ENCODE data around the gene MS4A12. TPM values are rescaled to one million over a fixed set of nuclear protein-coding genes. Genes with fewer than 3 reads are reported as not detected.

MS4A12 gene
- total RNA-seq, 2 experiments from 2014 or later: 1.8 TPM; not detected in 1

DNA sequence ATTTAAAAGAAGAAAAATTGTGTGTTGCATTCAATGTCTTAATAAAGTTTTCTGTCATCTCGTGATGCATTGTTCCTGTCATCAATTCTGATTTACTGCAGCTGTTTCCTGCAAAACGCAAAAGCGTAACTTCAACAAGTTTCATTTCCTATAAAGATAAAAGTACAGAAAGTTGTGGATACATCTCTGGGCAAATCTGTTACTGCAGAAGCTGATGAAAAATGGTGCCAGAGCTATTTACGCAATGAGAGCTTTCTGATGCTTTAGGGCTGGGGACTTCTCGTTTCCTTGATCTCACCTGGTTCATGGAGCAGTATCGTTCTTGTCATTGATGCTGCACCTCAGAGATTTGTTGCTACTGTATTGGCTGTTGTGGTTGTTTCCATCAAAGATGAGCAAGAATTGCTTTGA lies 15.5 kb upstream of the MS4A12 start:
- Histone ChIP-seq H3K27ac (ENCODE audit: low read depth, low read length, poor library complexity, severe bottlenecking) (peak overlapping the region; percentile 95), H3K4me2 (ENCODE audit: low read length) (peak overlapping the region; percentile 68)
- POLR2A ChIA-PET: interaction anchor here (0.6 to 5.8 kb wide), 11 partner anchors 9 to 437 kb away, joined by 3 to 123 read pairs (median 4); partner anchors contain the start of genes MS4A1 and TMEM109

GRCh38 chr11:60482361-60482760 lies 10.2 kb upstream of the MS4A12 start:
- Histone ChIP-seq H3K9me3 (ENCODE audit: low read length) (peaks cover 12% of the 10 kb centered on the region; the same call in 1 of the 2 replicates), H4K20me1 (ENCODE audit: insufficient read depth, low read length) (no peaks in the 10 kb centered on the region), H3K9me2 (ENCODE audit: insufficient read depth, low read length) (no peaks in the 10 kb centered on the region), H3K4me2 (ENCODE audit: low read length) (peak overlapping the region; percentile 41), H3K36me3 (ENCODE audit: insufficient read depth, low read length) (peaks cover 7% of the 10 kb centered on the region; the same call in 1 of the 2 replicates), H3K79me2 (ENCODE audit: insufficient read depth, low read depth, low read length) (no peaks in the 10 kb centered on the region), H3K27ac (ENCODE audit: low read depth, low read length, poor library complexity, severe bottlenecking) (peak overlapping the region; percentile 36), H3K4me3 (ENCODE audit: low read depth, low read length, poor library complexity, severe bottlenecking) (peak overlapping the region; percentile 2), H3K4me1 (ENCODE audit: insufficient read depth, low read length, poor library complexity, severe bottlenecking) (peaks cover 88% of the 10 kb centered on the region), H2AFZ (ENCODE audit: low read length) (peak overlapping the region; percentile 82)
- ChIA-PET CTCF (ENCODE audit: unreplicated experiment) (interaction anchor here (1.2 to 4.4 kb wide), 2 partner anchors 104 to 119 kb away, joined by 3 to 23 read pairs; partner anchors contain the start of gene MS4A7), POLR2A (interaction anchor here (0.7 to 4.4 kb wide), 7 partner anchors 14 to 133 kb away, joined by 3 to 69 read pairs (median 3); partner anchors contain the start of gene MS4A1)
- BruUV-seq (replicated peaks): no TSS peak
- no peak for TF ChIP-seq EZH2phosphoT487 (IDR thresholded peaks at IDR 0.05; ENCODE audit: borderline replicate concordance, low read depth, low read length)
- TF ChIP-seq, protein P1, sequence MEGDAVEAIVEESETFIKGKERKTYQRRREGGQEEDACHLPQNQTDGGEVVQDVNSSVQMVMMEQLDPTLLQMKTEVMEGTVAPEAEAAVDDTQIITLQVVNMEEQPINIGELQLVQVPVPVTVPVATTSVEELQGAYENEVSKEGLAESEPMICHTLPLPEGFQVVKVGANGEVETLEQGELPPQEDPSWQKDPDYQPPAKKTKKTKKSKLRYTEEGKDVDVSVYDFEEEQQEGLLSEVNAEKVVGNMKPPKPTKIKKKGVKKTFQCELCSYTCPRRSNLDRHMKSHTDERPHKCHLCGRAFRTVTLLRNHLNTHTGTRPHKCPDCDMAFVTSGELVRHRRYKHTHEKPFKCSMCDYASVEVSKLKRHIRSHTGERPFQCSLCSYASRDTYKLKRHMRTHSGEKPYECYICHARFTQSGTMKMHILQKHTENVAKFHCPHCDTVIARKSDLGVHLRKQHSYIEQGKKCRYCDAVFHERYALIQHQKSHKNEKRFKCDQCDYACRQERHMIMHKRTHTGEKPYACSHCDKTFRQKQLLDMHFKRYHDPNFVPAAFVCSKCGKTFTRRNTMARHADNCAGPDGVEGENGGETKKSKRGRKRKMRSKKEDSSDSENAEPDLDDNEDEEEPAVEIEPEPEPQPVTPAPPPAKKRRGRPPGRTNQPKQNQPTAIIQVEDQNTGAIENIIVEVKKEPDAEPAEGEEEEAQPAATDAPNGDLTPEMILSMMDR (conservative IDR thresholded peaks at IDR 0.05; ENCODE audit: low read length): no peak
- intact Hi-C loops (cut with micrococcal nuclease; ENCODE audit: unreplicated experiment): no loop called here
- peak; percentile 54 for DNase-seq (ENCODE audit: low spot score)

More for the DNA sequence above, 15.5 kb upstream of the MS4A12 start:
- Histone ChIP-seq H3K36me3 (ENCODE audit: insufficient read depth, low read length) (peaks cover 10% of the 10 kb centered on the region), H3K9me3 (ENCODE audit: low read length) (peaks cover 12% of the 10 kb centered on the region; the same call in 1 of the 2 replicates), H2AFZ (ENCODE audit: low read length) (peak overlapping the region; percentile 87; the same call in 1 of the 2 replicates), H3K79me2 (ENCODE audit: insufficient read depth, low read depth, low read length) (no peaks in the 10 kb centered on the region), H3K4me3 (ENCODE audit: low read depth, low read length, poor library complexity, severe bottlenecking) (peak overlapping the region; percentile 46), H3K9me2 (ENCODE audit: insufficient read depth, low read length) (no peaks in the 10 kb centered on the region), H3K4me1 (ENCODE audit: insufficient read depth, low read length, poor library complexity, severe bottlenecking) (peaks cover 59% of the 10 kb centered on the region), H4K20me1 (ENCODE audit: insufficient read depth, low read length) (no peaks in the 10 kb centered on the region)
- peak; percentile 94 for DNase-seq (ENCODE audit: low spot score)
- intact Hi-C loops (cut with micrococcal nuclease; ENCODE audit: unreplicated experiment): loop anchor here (1.0 to 2.0 kb wide), 2 partner anchors 22 to 114 kb away; partner anchors contain the start of gene MS4A1
- CTCF ChIA-PET (ENCODE audit: unreplicated experiment): interaction anchor here (1.5 to 1.7 kb wide), 2 partner anchors 20 to 113 kb away, joined by 7 to 8 read pairs; no protein-coding TSS in a partner anchor
- TF ChIP-seq, protein P1 (conservative IDR thresholded peaks at IDR 0.05; ENCODE audit: low read length): no peak
- TF ChIP-seq EZH2phosphoT487 (IDR thresholded peaks at IDR 0.05; ENCODE audit: borderline replicate concordance, low read depth, low read length): no peak
- BruUV-seq (replicated peaks): no TSS peak

DNA sequence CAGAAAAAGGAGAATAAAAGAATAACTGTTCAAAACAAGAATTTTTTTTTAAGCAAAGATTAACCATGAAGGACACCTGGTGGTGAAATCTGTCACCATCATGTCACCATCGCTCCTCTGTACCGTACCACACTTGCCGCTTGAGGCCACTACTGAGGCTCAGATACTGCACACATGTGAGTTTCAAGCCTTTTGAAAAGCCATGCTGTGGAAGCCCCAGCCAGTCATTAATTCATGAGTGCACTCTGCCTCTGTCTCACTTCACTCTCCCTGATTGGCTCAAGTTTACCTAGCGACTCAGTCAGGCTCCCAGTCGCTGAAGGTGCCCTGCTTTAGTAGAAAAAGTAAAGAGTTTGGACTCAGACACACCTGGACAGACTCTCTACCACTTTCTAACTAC lies 6.6 kb upstream of the MS4A12 start:
- ChIA-PET POLR2A (interaction anchor here (4.4 kb wide), 1 partner anchor 28 kb away, joined by 69 read pairs; the partner anchor contains the start of gene MS4A1), CTCF (ENCODE audit: unreplicated experiment) (interaction anchor here (4.4 kb wide), 1 partner anchor 123 kb away, joined by 23 read pairs; no protein-coding TSS in a partner anchor)
- no peaks in the 10 kb centered on the region for H3K9me2 ChIP-seq (ENCODE audit: insufficient read depth, low read length)
- no peak overlapping the region for H3K4me3 ChIP-seq (ENCODE audit: low read depth, low read length, poor library complexity, severe bottlenecking)
- no peak for TF ChIP-seq EZH2phosphoT487 (IDR thresholded peaks at IDR 0.05; ENCODE audit: borderline replicate concordance, low read depth, low read length)
- TF ChIP-seq, protein P1 (conservative IDR thresholded peaks at IDR 0.05; ENCODE audit: low read length): peak; percentile 100
- peak overlapping the region; percentile 75 for H2AFZ ChIP-seq (ENCODE audit: low read length)
- H3K36me3 ChIP-seq (ENCODE audit: insufficient read depth, low read length): no peaks in the 10 kb centered on the region
- H3K27ac ChIP-seq (ENCODE audit: low read depth, low read length, poor library complexity, severe bottlenecking): peak overlapping the region; percentile 9
- no TSS peak for BruUV-seq (replicated peaks)
- peaks cover 52% of the 10 kb centered on the region for H3K4me1 ChIP-seq (ENCODE audit: insufficient read depth, low read length, poor library complexity, severe bottlenecking)
- H3K4me2 ChIP-seq (ENCODE audit: low read length): peak overlapping the region; percentile 30; the same call in 1 of the 2 replicates
- DNase-seq (ENCODE audit: low spot score): peak; percentile 95
- no peaks in the 10 kb centered on the region for H4K20me1 ChIP-seq (ENCODE audit: insufficient read depth, low read length)
- intact Hi-C loops (cut with micrococcal nuclease; ENCODE audit: unreplicated experiment): loop anchor here (1.0 kb wide), 4 partner anchors 123 to 221 kb away; no protein-coding TSS in a partner anchor
- no peaks in the 10 kb centered on the region for H3K79me2 ChIP-seq (ENCODE audit: insufficient read depth, low read depth, low read length)
- peaks cover 5% of the 10 kb centered on the region; the same call in 1 of the 2 replicates for H3K9me3 ChIP-seq (ENCODE audit: low read length)
